AG20443 (cell line): ENCODE results near the gene PLCG2.
"Not testable (repeated sequence)": the region's sequence is repeated elsewhere in the genome, so short reads cannot be mapped to it uniquely, and the experiment has no call there.

Experiments used
- DNase-seq: peaks from one replicate; pipeline ENCODE4 v3.0.0; 2012; ENCODE audit warnings: low spot score, mixed read lengths

The PLCG2 gene

DNA sequence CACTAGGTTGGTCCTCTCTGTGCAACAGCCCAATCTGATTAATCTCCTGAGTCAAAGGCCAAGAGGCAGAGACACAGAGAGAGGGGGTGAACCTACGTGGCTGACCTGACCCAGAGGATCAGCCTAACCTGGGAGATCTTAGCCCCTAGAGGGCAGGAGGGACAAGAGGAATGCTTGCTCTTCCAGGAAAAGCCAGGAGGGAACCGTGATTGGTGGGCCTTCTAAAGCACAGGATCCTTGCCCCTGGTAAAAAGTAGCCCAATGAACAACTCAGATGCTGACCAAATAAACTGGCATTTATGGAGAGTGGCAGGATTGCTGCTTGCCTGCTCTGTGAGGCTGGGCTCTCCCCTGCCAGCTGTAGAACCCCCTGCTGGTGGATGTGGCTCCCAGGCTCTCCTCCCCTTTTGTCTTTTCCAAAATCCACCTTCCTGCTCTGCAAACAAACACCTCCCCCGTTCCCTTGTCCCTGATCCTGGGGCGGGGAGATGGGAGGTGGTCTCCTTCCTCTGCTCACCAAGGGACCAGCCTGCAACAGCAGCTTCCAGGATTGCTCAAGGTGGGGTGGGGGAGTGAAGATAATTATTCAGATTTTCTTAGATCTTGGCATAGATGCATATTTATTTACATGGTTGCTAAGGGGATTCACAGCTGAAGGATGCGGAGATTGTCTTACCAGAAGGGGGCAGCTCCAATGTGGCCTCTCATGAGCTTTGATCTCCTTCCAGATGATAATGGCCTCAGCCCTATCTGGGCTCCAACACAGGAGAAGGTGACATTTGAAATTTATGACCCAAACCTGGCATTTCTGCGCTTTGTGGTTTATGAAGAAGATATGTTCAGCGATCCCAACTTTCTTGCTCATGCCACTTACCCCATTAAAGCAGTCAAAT lies 160.3 kb downstream of the PLCG2 start:
- DNase-seq, result no peak

DNA sequence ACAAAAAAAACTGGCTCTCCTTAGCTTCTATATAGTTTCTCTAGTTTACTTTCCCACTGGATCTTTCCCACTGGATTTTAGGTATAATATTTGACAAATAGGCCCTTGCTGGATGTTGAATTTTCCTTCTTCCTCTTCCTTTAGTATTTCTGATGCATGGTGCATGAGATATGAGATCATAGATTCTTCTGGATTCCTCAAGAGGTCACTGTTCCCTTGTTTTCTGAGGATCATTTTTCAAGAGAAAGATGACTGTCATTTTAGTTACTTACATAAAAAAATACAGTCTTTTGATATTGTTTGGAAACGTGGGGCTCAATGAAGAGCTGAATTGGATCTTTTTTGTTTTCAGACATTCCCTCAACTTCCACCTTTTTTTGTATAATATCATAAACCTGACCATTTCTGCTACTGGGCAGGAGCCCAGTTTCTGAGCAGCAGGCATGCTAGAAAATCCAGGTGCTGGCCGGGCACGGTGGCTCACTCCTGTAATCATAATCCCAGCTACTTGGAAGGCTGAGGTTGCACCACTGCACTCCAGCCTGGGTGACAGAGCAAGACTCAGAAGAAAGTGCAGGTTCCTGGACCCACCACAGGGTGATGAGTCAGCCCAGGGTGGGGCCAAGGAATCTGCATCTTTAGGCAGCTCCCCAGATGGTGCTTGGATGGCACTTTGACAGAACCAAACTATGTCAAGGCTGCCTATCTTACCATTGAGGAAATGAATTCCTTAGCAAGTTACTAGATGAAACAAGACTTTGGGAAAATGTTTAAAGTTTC lies 161.9 kb downstream of the PLCG2 start:
- peak; percentile 66 for DNase-seq

DNA sequence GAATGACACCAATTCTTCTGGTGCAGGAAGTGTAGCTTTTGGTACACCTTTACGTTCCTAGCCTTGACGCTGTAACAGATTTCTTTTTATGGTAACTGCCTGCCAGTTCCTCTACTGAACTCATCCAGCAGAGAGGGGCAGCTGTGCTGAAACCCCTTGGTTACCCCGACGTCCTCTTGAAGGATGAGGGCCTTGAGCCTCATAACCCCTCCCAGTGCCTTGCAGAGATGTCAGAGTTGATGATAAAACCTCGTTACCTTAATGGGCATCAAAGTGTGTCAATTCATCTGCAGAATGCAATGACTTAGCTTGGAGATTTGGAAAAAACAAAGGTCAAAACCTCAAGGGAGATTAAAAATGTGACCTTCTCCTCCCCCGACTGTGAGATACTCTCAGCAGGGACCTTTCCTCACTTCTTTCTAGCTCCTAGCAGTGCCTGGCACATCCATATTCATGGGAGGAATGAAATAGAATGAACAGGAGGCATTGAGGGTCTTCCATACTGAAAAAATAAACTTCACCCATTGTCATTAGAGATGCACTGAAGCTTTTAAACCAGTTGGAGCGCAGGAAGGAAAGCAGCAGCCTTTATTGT lies 163.0 kb downstream of the PLCG2 start:
- no peak for DNase-seq

- peak; percentile 60 for DNase-seq
These were observed 166.6 kb downstream of the PLCG2 start for GRCh38 chr16:81945665-81946064.

DNA sequence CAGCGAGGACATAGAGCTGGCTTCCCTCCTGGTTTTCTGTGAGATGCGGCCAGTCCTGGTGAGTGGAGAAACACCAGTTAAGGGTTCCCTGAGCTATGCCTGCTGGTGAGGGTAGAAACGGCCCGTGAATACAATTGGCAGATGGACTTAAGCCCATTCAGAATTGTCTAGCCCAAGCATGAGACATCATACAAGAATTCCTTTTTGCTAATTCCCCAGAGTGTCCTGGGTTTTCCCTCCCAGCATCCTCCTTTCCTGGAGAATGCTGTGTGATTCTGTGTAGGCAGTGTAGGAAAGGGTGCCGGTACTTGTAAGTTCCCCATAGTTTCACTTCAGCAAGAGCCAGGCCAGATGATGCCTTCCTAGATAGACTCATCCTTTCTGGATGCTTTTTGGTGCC lies 167.1 kb downstream of the PLCG2 start:
- peak; percentile 23 for DNase-seq

DNA sequence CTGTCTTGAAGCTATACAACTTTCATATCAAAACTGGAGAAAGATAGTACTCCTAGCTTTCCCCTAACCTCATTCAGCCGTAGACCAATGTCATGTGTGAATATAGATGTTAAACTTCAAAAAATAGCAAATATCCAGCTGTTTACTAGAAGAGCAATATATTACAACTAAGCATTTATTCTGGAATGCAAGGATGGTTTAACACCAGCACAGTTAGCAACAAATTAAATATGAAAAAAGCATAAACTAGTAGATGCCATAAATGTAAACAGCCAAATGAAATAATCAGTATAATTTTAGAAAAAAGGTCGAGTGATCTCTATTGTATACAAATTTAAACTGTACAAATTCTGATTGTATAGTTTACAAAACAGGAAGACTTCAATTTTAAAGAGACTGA lies 172.5 kb downstream of the PLCG2 start:
- DNase-seq, result no peak

GRCh38 chr16:81956213-81956948 lies 177.3 kb downstream of the PLCG2 start:
- peak; percentile 48 for DNase-seq

- DNase-seq, result no peak
These were observed 185.7 kb downstream of the PLCG2 start for GRCh38 chr16:81964808-81965207.

- no peak for DNase-seq
These were observed 188.3 kb downstream of the PLCG2 start for GRCh38 chr16:81967358-81967757.

DNA sequence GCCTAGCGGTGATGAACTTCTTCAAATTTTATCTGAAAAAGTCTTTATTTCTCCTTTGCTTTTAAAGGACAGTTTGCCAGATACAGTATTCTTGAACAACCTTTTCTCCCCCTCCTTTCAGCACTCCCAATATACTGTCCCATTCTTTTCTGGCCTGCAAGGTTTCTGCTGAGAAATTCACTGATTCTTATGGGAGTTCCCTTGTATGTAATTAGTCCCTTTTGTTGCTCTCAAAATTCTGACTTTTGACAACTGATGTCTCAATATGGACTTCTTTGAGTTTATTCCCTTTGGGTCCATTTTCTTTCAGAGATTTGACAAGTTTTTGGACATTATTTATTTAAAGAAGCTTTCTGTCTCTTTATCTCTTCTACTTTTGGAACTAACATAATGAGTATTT lies 192.8 kb downstream of the PLCG2 start:
- no peak for DNase-seq

GRCh38 chr16:81973737-81974136 lies 194.6 kb downstream of the PLCG2 start:
- no peak for DNase-seq

DNA sequence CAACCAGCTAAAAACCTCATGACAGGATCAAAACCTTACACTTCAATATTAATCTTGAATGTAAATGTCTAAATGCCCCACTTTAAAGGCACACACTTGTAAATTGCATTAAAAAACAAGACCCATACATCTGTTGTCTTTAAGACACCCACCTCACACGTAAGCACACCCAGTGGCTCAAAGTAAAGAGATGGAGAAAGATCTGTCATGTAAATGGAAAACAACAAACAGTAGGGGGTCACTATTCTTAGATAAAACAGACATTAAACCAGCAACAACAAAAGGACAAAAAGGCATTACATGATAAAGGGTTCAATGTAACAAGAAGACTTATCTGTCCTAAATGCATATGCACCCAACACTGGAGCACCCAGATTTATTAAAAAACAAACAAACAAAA lies 196.5 kb downstream of the PLCG2 start:
- DNase-seq, result no peak

DNA sequence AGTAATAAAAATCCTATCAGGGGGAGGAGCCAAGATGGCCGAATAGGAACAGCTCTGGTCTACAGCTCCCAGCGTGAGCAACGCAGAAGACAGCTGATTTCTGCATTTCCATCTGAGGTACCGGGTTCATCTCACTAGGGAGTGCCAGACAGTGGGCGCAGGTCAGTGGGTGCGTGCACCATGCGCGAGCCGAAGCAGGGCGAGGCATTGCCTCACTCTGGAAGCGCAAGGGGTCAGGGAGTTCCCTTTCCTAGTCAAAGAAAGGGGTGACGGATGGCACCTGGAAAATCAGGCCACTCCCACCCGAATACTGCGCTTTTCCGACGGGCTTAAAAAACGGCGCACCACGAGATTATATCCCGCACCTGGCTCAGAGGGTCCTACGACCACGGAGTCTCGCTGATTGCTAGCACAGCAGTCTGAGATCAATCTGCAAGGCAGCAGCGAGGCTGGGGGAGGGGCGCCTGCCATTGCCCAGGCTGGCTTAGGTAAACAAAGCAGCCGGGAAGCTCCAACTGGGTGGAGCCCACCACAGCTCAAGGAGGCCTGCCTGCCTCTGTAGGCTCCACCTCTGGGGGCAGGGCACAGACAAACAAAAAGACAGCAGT lies 198.3 kb downstream of the PLCG2 start:
- not testable (repeated sequence) for DNase-seq

- no peak for DNase-seq
These were observed 208.0 kb downstream of the PLCG2 start for GRCh38 chr16:81987121-81987520.

DNA sequence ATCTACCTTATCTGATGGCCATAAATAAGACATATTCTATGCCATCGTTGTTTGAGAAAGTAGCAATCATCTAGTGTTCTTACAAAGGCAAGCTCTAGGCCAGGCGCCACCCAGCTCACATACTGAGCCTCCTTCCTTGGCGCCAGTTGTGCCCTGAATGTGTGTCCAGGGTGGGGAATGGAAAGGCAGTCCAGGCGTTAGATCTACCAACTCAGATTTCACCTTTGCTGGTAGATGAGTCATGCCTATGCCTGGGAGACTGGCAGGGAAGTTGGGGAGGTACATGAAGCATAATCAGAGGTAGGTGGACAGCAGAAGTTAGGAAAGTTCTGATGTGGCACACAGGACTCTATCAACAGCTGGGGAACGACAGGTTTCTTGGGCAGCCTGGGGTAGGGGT lies 208.6 kb downstream of the PLCG2 start:
- DNase-seq, result no peak

- no peak for DNase-seq
These were observed 213.8 kb downstream of the PLCG2 start for GRCh38 chr16:81992859-81993258.

DNA sequence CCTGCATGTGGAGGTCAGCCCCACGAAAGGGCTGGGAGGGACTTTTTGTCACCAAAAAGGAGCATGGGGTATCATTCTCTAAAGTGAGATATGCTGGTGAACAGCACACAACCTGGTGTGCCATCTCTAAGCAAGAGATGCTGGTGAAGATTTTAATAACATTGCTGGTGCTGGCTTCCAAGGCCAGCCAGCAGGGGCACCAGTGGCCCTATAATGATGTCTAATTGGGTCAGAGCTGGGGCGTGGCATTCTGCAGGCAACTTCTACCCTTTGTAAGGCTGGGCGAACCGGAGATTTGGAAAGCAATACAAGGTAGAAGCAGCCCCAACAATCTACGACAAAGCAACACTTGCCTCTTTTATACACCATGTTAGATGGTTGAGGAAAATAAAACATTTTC lies 215.4 kb downstream of the PLCG2 start:
- no peak for DNase-seq

DNA sequence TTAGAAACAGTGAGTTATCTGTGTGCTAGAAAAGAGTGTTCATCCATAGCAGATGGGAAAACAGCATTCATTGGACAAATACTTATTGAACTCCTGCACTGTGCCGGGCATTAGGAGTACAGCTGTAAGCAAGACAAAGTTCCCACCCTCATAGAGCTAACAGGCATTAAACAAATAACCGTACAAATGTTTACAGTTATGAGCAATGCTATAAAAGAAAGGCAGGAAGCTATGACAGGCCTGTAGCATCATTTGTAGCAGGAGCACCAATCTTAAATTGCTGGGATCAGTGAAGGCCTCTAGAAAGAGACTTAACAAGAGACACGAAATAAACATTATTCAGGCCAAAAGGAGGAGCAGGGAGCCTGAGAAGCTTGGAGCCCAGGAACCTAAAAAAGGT lies 216.6 kb downstream of the PLCG2 start:
- DNase-seq, result no peak

GRCh38 chr16:81996664-81997509 lies 217.8 kb downstream of the PLCG2 start:
- DNase-seq, result peak; percentile 72

- DNase-seq, result peak; percentile 70
These were observed 218.6 kb downstream of the PLCG2 start for GRCh38 chr16:81997738-81998137.

DNA sequence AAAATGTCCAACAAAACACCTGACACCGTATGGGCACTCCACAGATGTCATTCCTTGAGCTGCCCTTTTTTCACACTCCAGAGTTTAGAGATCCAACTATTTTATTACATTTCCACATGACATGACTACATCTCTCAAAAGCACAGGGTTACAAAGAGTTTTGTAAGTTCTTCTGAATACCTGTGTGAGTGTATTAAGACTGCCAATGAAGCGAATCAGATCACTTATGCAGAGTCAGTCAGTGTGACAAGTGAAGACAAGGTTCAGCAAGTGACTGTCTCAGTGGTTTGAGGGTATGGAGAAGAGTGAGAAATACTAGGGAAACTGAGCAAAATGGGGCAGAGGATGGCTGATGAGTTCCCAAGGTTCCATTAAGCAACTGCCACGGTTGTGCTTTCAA lies 223.7 kb downstream of the PLCG2 start:
- no peak for DNase-seq
